Measurements from ENCODE around the gene USP54. TPM values are rescaled to one million over a fixed set of nuclear protein-coding genes. Genes with fewer than 3 reads are reported as not detected.
"Not testable (repeated sequence)": the region's sequence is repeated elsewhere in the genome, so short reads cannot be mapped to it uniquely, and the experiment has no call there.

The USP54 gene
- total and polyA plus RNA-seq, 12 donors, result 7.3 to 26.8 (median 14.8) TPM

- DNase-seq, result peak in 6 of 7 donors; percentile 41 to 66 (median 64)
- intact Hi-C loops (cut with DNase I), result loop anchor here in 1 of 2 donors (10.0 kb wide), 1 partner anchor 57 kb away; no protein-coding TSS in a partner anchor
These were observed 13.4 kb downstream of the USP54 start for GRCh38 chr10:73577788-73578187.

DNA sequence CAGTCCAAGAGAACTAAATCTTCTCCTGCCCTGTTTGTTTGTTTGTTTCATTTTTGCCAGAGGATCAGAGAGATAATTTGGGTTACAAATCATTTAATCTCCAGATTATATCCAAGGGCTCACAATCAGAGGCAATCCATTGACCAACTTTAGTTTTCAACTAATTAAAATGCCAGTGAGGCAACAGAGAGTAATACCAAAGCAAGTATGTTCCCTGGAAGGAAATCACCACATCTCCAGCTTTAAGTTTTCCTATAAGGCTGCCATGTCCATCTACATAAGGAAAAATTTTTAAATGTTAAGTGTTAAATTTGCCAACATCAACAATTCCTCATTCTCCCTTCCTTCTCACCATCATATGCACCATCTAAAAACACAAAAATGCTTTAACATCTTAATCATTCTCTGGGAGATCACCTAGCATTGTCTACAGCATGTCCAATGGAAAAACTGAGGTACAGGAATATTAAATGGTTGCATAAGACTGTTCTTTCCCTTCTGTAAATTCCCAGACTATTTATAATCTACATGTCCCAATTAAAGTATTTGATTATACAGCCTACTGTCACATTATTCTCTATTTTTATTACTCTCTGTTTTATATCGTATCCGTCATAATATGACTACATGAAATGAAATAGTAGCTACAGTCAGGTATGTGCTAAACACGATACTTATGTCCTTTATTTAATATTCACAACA, 14.1 kb downstream of the USP54 start:
- 87 to 99% (median 92%) methylated on average over 3 of the region's 3 CpGs for WGBS, 4 donors
- no peak for TF ChIP-seq POLR2A (IDR thresholded peaks at IDR 0.05)
- TF ChIP-seq CTCF (IDR thresholded peaks at IDR 0.05), result no peak
- peaks cover 9 to 26% of the 10 kb centered on the region in 2 donors for H3K4me1 ChIP-seq (replicated peaks in 1 of 2)

More at GRCh38 chr10:73577788-73578187, 13.4 kb downstream of the USP54 start:
- WGBS, 4 donors, result 62 to 83% (median 72%) methylated on average over 1 of the region's 1 CpG
- Histone ChIP-seq H3K27me3 (no peaks in the 10 kb centered on the region), H3K9me3 (replicated peaks in 1 of 3) (no peaks in the 10 kb centered on the region), H3K36me3 (replicated peaks in 1 of 2) (no peaks in the 10 kb centered on the region), H3K4me3 (no peak overlapping the region), H3K4me1 (replicated peaks in 1 of 2) (peaks cover 9 to 26% of the 10 kb centered on the region in 2 donors), H3K27ac (no peak overlapping the region)
- TF ChIP-seq CTCF (IDR thresholded peaks at IDR 0.05) (no peak), POLR2A (IDR thresholded peaks at IDR 0.05) (no peak)

GRCh38 chr10:73576178-73576889, 14.8 kb downstream of the USP54 start:
- WGBS, 4 donors, result 29 to 49% (median 36%) methylated on average over 4 of the region's 4 CpGs
- Histone ChIP-seq H3K4me3 (no peak overlapping the region), H3K27me3 (no peaks in the 10 kb centered on the region), H3K9me3 (replicated peaks in 1 of 3) (no peaks in the 10 kb centered on the region), H3K36me3 (replicated peaks in 1 of 2) (no peaks in the 10 kb centered on the region), H3K4me1 (replicated peaks in 1 of 2) (peaks cover 9 to 26% of the 10 kb centered on the region in 2 donors), H3K27ac (peak overlapping the region in 1 of 5 donors; percentile 70)
- peak in 6 of 7 donors; percentile 24 to 80 (median 68) for DNase-seq
- intact Hi-C loops (cut with DNase I), result loop anchor here in 1 of 2 donors (10.0 kb wide), 1 partner anchor 58 kb away; no protein-coding TSS in a partner anchor
- TF ChIP-seq CTCF (IDR thresholded peaks at IDR 0.05), result no peak
- peak in 1 of 2 donors; percentile 21 for TF ChIP-seq POLR2A (IDR thresholded peaks at IDR 0.05)

More for the DNA sequence above, 14.1 kb downstream of the USP54 start:
- peak overlapping the region in 1 of 5 donors; percentile 70 for H3K27ac ChIP-seq
- H3K4me3 ChIP-seq, result no peak overlapping the region
- intact Hi-C loops (cut with DNase I), result loop anchor here in 1 of 2 donors (10.0 kb wide), 1 partner anchor 58 kb away; no protein-coding TSS in a partner anchor
- no peaks in the 10 kb centered on the region for H3K36me3 ChIP-seq (replicated peaks in 1 of 2)
- DNase-seq, result no peak
- H3K27me3 ChIP-seq, result no peaks in the 10 kb centered on the region
- no peaks in the 10 kb centered on the region for H3K9me3 ChIP-seq (replicated peaks in 1 of 3)

DNA sequence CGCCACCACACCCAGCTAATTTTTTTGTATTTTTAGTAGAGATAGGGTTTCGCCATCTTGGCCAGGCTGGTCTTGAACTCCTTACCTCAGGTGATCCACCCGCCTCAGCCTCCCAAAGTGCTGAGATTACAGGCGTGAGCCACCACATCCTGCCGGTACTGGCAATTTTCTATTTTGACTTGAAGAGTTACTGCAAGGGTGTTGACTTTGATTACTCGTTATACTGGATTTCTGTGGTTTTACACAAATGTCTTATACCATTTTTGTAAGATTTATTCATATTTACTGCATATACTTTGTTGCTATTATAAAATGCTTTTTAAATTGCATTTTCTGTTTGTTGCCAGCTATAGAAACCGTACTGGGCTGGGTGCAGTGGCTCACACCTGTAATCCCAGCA, 24.1 kb downstream of the USP54 start:
- WGBS, 4 donors, result 82 to 97% (median 96%) methylated on average over 7 of the region's 7 CpGs
- H3K27ac ChIP-seq; H3K4me3 ChIP-seq; H3K36me3 ChIP-seq (replicated peaks in 1 of 2); H3K4me1 ChIP-seq (replicated peaks in 1 of 2); intact Hi-C loops (cut with DNase I); H3K9me3 ChIP-seq (replicated peaks in 1 of 3); DNase-seq; H3K27me3 ChIP-seq: not testable (repeated sequence)
